Measurements from ENCODE around the gene CLCN5.

CLCN5 gene

DNA sequence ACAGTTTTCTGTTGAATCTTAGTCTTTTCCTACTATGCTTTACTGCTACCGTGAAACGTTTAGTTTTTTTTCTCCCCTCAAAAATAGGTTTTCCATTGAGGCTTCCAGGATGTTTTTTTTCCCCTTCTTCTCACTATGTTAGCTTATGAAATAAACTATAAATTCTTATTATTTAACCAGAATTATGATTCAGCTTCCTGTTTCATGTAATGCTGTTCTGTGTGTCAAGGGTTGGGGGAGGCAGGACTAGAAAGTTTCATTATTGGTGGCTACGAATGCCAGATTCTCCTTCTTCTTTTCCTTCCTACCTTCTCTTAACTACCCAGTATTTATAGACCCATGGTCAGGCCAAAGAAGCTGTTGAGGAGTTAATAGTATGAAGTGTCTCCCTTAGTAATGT lies 11.8 kb downstream of the CLCN5 start:
- ATAC-seq: no peak
- no peak for DNase-seq

DNA sequence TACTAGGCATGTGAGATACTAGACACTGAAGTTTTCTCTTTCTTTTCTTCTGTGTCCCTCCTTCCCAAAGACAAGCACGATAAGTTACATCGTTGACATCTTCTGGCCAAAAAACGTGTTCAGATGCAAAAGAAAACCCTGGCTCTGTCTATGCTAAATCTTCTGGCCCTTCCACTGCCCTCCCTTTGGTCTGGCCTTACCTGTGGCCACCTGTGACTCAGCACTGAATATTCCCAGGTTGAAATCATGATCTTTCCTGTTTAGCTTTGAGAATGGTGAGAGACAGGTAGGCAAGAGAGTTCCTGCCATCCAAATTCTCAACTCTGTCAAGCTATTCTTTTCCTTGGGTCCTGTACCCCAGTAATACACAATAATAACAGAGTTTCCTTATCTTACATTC lies 12.3 kb downstream of the CLCN5 start:
- DNase-seq (no peak), ATAC-seq (no peak)

DNA sequence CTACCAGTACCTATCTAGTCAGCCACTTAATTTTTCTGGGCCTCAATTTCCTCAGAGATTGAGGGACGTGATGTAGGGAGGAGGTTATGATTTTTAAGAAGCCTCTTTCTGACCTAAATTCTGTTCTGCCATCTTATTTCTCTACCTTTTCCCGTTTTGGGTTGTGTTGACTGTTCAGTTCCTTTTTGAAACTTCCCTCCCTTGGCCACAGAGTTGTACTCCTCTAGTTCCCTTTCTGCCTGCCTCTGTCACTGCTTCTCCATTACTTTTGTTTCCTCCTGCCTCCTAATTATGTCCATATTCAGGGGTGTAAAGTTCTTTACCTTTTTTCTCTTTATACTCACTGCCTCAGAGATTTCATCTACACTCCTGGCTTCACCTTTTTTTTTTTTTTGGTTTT lies 25.4 kb downstream of the CLCN5 start:
- no peak for ATAC-seq
- DNase-seq: no peak

DNA sequence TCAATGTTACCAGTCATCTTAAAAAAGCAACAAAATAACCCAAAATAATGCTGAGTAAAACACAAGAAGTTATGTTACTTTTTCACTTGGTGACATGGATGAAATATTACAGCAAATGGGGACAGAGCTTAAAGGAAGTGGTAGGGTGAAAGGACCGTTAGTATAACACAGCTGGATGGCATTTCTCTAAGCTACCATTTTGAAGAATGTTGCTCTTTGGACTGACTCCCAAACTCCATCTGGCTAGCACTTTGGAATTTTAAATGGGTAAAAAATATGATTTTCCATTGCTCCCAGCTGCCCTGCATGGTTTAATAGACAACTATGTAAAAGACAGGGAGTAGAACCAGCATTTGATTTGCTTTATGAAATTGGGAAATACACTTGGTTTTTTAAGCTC lies 27.6 kb downstream of the CLCN5 start:
- ATAC-seq: no peak

DNA sequence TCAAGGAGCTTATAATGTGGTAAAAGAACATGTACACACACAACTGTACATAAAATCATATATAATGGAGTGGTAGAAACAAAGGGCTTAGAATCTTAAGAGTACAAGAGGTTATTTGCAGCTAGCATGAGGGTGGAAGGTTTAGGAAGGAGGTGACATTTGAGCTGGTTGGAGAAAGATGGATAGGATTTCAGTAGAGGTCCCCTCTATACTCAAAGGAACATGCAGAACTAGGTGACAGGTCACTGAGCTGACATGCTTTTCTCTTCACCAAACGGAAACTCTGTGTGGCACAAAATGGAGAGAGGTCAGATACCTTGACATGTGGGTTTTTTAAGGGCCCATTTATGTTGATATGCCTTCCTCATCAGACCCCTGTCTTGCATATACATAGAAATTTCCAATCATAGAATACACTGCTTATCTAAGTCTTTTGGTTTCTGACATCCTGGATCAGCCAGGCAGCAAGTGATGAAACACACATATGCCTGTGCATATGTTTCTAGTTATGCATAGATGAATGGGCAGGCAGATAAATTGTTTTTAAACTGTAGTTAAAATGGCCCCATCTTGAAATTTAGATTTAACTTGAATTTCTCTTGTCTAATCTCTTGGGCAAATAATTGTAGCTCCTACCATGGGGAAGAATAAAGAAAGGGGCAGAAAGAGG lies 29.3 kb downstream of the CLCN5 start:
- ATAC-seq (no peak), DNase-seq (no peak)

More for the DNA sequence above, 27.6 kb downstream of the CLCN5 start:
- DNase-seq: no peak

DNA sequence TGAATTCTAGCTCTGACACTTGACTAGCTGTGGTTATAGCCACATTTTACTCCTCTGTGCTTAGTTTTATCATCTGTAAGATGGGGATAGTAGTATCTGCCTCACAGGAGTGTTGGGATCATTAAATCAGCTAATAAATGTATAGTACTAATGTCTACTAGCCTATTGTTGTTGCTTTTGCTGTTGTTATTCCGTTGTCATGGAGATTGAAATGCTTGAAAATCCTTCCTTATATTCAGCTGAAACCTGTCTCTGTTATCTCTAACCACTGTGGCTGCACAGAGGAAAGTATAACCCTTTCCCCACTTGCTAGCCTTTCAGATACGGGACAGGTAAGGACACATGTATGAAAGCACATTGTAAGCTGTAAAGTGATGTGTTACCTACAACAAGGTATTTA lies 33.9 kb downstream of the CLCN5 start:
- no peak for ATAC-seq
- DNase-seq: no peak

DNA sequence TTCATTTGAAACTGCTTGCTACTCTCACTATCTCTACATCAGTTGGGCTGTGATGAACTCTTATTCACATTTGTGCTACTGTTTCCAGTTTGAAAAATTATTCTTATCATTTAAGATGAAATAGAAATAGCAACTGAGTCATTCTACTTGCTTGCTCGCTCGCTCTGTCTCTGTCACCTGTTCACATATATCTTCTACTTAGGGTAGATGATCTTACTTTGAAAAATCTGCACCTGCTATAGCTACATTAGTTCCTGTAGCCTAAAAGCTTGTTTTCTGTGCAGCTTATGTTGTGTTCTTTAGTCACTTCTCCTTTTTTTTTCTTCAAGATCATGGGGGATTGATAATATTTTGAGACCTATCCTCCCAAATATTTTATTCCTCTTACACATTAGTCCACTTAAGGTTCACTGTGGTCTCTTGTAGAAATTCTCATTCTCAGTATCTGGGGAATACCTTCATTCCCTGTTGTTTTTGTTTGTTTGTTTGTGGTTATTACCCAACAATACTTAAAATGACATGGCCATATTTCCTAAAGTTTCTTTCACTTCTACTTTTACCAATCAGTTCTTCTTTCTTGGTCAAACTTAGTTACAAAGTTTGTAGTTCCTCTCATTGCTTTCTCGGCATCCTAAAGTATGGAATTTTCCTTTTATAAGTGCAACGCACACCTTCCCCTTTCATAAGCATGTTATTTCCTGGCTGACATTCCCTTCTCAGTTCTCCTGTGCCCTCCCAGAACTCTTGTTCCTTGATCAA lies 36.5 kb downstream of the CLCN5 start:
- no peak for ATAC-seq

DNA sequence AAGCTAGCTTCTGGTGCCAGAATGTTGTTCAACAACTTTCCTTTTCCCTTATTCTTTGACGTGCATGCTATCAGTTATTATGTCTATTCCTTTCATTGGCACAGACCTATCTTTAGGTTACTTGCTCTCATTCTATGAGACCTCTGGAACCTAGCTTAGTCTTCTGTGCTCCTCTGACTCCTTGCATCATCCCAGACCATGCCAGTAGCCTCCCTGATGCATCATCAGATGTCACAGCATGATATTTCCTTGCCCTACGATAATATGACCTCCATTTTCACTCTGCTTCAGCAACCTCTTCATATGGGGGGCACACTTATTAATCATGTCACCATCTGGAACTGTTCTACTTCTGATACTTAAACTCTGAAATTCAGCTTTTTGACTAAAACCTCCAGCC lies 37.2 kb downstream of the CLCN5 start:
- ATAC-seq: no peak

More for the DNA sequence above, 36.5 kb downstream of the CLCN5 start:
- DNase-seq: no peak

DNA sequence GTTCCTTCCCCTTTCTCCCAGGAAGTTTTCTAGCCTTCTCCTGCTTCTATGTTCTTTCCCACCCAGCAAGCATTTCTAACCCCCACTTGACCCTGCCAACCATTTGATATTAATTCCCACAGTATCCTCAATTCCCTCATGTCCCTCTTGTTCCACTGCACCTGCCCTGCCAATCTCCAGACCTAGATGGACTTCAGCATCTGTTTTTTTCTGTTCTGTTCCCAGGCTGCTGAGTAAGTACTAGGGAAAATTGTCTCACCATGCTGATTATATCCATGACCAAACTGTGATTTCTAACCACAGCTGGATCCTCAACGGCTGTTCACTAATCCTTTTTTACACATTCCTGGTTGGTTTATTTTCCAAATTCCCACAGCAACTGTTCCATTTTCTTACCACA lies 37.7 kb downstream of the CLCN5 start:
- ATAC-seq (no peak), DNase-seq (no peak)

More for the DNA sequence above, 37.2 kb downstream of the CLCN5 start:
- no peak for DNase-seq

DNA sequence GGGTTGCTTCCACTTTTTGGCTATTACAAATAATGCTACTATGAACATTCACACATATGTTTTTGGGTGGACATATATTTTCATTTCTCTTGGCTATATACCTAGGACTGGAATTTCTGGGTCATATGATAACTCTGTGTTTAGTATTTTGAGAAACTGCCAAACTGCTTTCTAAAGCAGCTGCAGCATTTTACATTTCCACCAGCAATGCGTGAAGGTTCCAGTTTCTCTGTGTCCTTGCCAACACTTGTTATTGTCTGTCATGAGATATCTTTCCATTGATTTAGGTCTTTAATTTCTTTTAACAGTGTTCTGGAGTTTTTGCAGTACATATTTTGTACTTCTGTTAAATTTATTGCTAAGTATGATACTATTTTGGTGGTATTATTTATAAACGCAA lies 48.3 kb downstream of the CLCN5 start:
- DNase-seq: no peak
- no peak for ATAC-seq

DNA sequence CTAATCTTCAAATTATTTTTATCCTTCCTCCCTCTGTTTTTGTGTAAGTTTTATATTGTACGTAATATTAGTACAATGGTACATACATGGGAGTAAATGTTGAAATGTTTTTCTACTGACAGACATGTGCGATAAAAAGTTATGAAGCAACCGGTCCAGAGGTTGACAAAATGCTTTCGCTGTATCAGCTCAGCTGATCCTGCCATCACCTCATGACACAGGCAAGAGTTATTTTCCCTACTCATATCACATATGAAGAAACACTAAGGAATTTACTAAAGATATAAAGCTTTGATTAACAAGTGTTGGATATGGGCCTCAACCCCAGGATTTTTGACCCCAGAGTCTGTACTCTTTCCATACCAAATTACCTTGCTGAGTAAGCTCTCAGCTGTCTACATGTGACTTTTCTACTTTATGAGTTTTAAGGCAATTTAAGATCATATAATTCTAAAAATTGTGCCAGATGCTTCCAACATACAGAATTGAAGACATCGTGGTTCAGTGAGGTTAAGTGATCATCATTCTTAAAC lies 50.0 kb downstream of the CLCN5 start:
- no peak for ATAC-seq
- DNase-seq: no peak

DNA sequence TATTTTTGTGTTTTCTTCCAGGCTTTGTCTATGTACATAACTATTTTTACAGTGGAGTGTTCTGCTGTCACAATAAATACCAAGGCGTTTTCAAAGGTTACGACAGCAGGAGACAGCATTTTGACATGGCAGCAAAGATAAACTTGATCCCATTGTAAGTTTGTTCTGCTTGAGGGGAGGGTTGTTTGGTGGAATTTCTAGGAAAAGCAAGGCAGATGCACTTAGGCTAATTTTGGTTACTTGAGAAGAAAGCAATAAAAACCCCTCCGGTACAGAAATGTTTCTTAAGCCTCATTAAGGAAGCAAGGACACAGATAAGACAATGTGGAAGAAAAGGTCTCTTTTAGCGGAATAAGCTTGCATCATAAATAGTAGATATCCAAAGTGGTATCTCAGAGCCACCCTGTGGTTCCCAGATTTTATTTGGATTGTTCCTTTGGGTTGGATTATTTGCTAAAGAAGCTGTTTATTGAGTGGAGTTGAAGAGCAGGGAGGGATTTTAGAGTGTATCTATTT lies 54.3 kb downstream of the CLCN5 start:
- DNase-seq (no peak), ATAC-seq (no peak)

DNA sequence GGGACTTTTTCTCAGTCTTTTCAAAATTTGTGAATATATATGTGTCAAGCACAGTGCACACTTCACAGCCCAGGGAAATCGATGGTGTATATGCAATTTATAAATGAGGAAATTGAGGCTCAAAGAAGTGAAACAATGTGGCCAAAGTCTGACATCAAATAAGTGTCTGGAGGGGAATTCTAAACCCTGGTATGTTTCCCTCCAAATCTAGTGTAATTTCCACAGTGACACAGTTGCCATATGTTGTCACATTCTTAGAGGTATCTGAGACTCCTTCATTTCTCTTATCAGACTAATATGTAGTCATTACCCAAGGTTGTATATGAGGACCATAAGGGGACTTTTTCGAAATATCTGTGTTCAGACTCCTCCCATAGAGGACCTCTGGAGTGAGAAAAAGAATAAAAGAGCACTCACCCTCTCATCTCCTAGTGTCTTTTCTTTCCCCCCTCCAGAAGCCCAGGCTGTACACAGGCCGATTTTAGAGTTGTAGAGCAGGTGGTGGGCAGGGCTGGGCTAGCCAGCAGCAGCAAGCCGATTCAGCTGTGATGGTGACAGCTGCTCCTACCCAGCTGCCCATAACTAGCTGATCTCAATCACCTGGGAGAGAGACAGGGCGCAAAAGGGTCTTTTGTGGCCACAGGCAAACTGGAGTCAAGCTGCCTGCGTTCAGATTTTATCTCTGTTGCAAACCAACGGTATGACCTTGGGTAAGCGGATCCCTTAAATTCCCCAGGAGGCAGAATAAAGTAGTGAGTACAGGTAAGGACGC lies 55.1 kb downstream of the CLCN5 start:
- ATAC-seq: no peak
- DNase-seq: no peak

DNA sequence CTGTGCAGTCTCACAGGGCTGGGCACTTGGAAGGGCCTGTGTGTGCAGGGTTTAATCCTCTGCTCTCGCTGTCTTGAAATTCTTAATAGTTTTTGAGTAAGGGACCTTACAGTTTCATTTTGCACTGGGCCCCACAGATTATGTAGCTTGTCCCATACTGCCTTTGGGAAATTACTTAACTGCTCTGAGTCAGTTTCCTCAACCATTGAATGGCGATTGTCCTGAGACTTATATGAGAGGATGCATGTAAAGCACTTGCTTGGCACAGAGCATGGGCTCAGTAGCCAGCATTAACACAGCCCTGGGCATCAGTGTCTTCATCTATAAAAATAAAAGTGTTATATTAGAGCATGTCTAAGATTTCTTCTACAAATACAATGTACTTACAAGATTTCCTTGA lies 55.8 kb downstream of the CLCN5 start:
- ATAC-seq: no peak
- DNase-seq: no peak

DNA sequence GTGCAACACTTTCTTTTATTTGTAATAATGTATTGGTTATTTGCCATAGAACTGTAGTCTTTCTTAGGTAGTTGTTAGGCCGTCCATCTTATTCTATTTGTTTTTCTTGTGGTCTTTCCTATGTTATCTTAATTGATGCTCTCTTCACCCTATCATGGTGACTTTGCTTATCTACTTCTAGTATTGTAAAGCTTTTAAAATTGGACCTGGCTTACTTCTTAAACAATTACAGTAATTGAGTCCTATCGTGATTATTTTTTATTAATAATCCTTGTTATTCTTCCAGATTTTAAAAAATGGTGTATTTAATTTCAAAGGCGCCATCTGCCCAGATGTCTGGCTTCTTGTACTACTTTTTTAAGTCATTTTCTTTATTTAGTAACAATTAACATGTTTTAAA lies 63.7 kb downstream of the CLCN5 start:
- no peak for ATAC-seq

DNA sequence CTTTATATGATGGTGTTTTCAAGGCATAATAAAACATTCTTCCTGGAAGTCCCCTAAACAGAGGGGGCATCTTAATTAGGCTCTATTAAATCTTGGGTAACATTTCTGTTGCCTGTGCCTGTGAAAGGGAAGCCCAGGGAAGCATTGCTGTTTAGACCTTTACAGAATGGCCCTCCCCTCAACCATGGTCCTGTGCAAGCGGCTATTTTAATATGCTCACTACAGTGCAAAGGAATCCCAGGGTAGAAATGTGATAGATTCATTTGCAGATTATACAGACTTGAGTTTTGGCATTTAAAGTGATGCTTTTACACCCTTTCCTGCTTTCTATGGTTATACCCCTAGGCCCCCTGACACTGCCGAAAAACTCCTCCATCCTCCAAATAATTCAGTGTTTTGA lies 65.3 kb downstream of the CLCN5 start:
- DNase-seq: no peak
- ATAC-seq: no peak

More for the DNA sequence above, 63.7 kb downstream of the CLCN5 start:
- no peak for DNase-seq

DNA sequence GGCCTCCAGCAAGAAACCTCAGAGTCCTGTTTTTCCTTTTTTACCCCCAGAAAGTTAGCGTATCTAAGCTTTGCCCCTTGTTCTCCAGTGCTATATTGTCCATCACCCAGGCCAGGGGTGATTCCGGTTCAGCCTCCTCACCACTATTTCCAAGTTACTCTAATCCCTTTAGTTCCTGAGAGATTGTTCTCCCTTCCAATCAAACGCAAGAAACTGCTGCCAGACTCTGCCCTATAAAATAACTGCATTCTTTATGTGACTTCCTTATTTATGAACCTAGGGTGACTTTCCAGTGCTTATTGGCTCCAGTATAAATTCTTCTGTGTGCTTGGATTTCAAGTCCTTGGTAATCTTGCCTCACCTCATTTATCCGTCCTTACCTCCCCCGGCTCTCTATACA lies 65.7 kb downstream of the CLCN5 start:
- no peak for DNase-seq
- ATAC-seq: no peak

DNA sequence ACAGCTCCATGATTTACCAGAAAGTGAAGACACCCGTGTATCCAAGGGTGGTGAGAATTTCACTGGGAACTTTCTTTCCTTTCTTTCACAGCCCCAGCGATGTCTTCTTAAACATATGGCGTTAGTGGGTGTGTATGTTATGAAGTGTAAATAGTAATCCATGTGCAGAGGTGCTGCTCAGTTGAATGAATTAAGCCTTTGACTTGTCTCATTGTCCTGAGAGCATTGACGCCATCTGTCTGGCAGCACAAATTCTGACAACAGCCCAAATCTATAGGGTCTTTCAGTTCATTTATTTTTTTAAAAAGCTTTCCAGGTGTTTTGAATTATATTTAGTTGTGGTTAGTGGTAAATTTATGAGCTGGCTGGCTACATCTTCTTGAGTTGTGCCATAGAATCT lies 69.4 kb downstream of the CLCN5 start:
- ATAC-seq (no peak), DNase-seq (no peak)

DNA sequence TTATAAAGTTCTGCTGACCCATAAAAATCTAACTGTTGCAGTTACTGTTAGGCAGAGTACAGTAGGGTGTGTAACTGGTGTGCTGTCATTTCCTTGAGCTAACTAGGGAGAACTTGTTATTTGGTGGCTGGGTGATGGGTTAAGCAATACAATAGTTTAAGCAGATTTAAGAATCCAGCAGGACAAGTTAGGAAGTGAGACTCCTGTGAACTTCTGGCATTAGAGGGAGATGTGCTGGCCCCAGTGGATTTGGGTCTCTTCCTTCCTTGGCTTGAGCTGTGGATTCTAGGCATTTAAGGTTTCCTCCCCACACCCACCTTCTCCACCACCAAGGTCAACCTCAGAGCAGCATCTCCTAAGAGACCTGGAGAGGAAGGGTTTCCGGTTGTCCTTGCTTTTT lies 70.5 kb downstream of the CLCN5 start:
- DNase-seq (no peak), ATAC-seq (no peak)

DNA sequence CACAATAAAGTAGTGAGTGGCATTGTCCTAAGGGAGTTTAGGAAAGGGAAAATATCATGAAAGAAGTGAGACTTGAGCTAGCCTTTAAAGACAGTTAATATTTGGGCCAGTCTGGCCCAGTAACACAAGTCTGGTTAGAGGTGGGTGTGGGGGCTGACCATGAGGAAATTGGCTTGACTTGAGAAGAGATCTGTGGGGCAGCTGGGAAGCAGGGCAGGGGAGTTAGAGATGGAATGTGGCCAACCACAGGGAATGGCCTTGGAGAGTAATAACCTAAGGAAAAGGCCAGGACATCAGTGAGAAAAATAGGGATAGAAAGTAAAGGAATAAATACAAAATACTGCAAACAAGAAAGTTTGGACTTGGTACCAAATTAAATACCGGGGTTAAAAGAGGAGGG lies 71.3 kb downstream of the CLCN5 start:
- no peak for ATAC-seq
- no peak for DNase-seq

DNA sequence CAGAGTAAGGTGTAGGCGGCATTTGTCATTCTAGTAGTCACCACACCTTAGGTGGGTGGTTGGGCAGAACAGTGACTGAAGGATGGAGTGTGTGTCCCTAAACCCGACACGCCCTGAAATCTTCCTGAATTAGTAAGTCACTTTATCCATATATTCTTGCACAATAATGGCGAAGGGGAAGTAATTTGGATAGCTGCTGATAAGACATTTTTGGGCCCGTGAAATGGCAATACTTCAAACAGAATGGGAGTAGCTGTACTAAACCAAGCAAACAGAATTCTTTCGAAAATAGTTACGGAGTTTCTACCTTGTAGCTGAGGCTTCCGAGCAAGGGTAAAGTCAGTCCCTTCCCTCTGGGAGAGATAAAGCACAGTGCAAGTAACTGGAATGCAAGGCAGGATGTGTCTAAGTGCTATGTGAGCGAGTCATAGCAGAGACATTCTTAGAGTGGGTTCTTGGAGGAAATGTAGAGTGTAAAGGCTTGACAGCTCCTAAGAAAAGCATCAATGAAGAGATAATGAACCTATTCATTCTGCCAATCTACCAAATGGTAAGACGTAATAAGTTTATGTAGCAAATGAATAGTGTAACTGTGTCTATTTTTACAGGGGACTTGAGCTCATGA lies 72.8 kb downstream of the CLCN5 start:
- ATAC-seq (no peak), DNase-seq (no peak)

DNA sequence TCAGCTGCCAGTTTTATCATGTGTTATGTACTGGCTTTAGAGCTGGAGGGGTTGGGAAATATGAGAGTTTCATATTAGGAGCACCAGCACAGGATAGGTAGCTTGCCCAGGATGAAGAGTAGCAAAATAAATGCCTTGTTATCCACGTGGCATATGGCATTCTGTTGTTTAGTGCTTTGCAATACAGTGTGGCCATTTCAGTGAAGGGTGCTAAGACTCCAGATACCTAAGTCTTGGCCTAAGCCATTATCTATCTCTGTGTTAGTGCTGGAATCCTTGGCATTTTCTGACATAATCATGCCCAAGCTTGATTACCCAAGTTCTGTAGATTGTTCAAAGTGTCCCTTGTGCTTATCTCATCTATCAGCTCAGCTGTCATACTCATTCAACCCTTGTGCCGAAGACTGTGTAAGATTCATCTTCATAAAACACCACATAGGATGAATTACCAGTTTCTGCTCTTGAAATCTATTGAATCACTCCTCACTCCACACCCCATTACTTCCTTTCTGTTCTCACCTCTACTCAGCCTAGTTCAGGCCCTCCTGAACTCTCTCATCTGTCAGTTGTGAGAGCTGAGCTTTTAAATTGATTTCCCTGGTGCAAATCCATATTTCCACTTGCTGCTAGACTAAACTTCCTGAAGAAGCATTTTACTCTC lies 73.5 kb downstream of the CLCN5 start:
- ATAC-seq (no peak), DNase-seq (no peak)
